CD4-positive, alpha-beta T cell (primary cell): Measurements from ENCODE around the gene PAK6. TPM values are rescaled to one million over a fixed set of nuclear protein-coding genes. Genes with fewer than 3 reads are reported as not detected.

ENCODE experiments used
- ATAC-seq: fragments of 200-7000 bp; cut with Tn5 transposase; one replicate; pipeline ENCODE4 v1.10.0; 2022; ENCODE audit warnings: mild to moderate bottlenecking; ENCODE audit not compliant: poor library complexity
- CTCF ChIA-PET: fragments of 350-600 bp; sonication (Branson Sonifier 250); formaldehyde crosslinking; loops from one replicate; lab custom pipeline; 2021; ENCODE audit warnings: antibody characterized with exemption, inconsistent platforms; lab: Charles Lee
- POLR2A ChIA-PET: fragments of 350-600 bp; sonication (Branson Sonifier 250); formaldehyde crosslinking; loops from one replicate; lab custom pipeline; 2021; ENCODE audit warnings: antibody characterized with exemption, inconsistent platforms; lab: Charles Lee
- DNase-seq, 14 experiments: peaks; one replicate each; pipeline ENCODE4 v3.0.0-alpha.2; 2013 to 2020; ENCODE audit warnings: mixed read lengths in 2 of 14
- H3K27ac ChIP-seq, 2 donors: one replicate each; pipeline versions ENCODE4 v1.5.1 to v1.7.0; 2013; ENCODE audit warnings: low read length in 2 of 2, low read depth in 1 of 2, mild to moderate bottlenecking in 1 of 2
- H3K27me3 ChIP-seq, 2 experiments: 1 replicate in 1 of 2; 2 replicates in 1 of 2; pipeline versions ENCODE4 v1.6.1 to v1.7.0; 2013; ENCODE audit warnings: low read length in 2 of 2, control low read depth in 1 of 2, mild to moderate bottlenecking in 1 of 2, moderate library complexity in 1 of 2; ENCODE audit not compliant: insufficient read depth in 2 of 2, control insufficient read depth in 1 of 2
- H3K36me3 ChIP-seq: one replicate; pipeline ENCODE4 v1.6.1; 2013; ENCODE audit warnings: low read length, control low read depth; ENCODE audit not compliant: insufficient read depth
- H3K4me1 ChIP-seq: one replicate; pipeline ENCODE4 v1.6.1; 2013; ENCODE audit warnings: low read length, control low read depth; ENCODE audit not compliant: insufficient read depth
- H3K4me3 ChIP-seq: one replicate; pipeline ENCODE4 v1.5.1; 2013; ENCODE audit warnings: mild to moderate bottlenecking, low read length, moderate library complexity
- H3K9me3 ChIP-seq, 2 experiments: 1 replicate in 1 of 2; 2 replicates in 1 of 2; pipeline versions ENCODE4 v1.6.1 to v1.7.0; 2013; ENCODE audit warnings: low read length in 2 of 2, mild to moderate bottlenecking in 2 of 2, control low read depth in 1 of 2, moderate library complexity in 1 of 2; ENCODE audit not compliant: control insufficient read depth in 1 of 2, insufficient read depth in 1 of 2
- H3K27ac Mint-ChIP-seq: one replicate; pipeline ENCODE4 v1.8.0; 2020; ENCODE audit warnings: mixed read lengths
- H3K27me3 Mint-ChIP-seq: one replicate; pipeline ENCODE4 v1.8.0; 2021; ENCODE audit warnings: mixed read lengths
- H3K36me3 Mint-ChIP-seq: one replicate; pipeline ENCODE4 v1.8.0; 2021; ENCODE audit warnings: low read depth, mixed read lengths
- H3K4me1 Mint-ChIP-seq: one replicate; pipeline ENCODE4 v1.8.0; 2021; ENCODE audit warnings: low read depth, mixed read lengths
- H3K4me3 Mint-ChIP-seq: one replicate; pipeline ENCODE4 v1.8.0; 2020; ENCODE audit warnings: mild to moderate bottlenecking, mixed read lengths
- H3K9me3 Mint-ChIP-seq: one replicate; pipeline ENCODE4 v1.8.0; 2020; ENCODE audit warnings: mixed read lengths
- CTCF ChIP-seq: fragments of 200-600 bp; IDR thresholded peaks from one replicate; pipeline ENCODE4 v1.8.0; 2022; ENCODE audit warnings: antibody characterized with exemption, mild to moderate bottlenecking
- intact Hi-C, 2 experiments: fragments of 100-400 bp; cut with DNase I in 1 of 2; cut with micrococcal nuclease in 1 of 2; formaldehyde crosslinking; loops; one replicate each; pipeline versions ENCODE4 v1.15.1 to v1.9.0; 2023 to 2025; cut with DNase I, micrococcal nuclease
- total RNA-seq, 174 experiments: library from RNA in 2 of 174; stranded (reverse) in 2 of 174; gene quantifications; one replicate each; pipeline ENCODE4 v1.2.3 and lab custom pipeline; 2021 to 2026

The PAK6 gene
- total RNA-seq, 2 experiments from 2014 or later = 0.34 to 0.36 TPM

- no peaks in the 10 kb centered on the region for H3K9me3 Mint-ChIP-seq
- H3K4me1 ChIP-seq = peaks cover 10% of the 10 kb centered on the region
- no peak for TF ChIP-seq CTCF
- peaks cover 15 to 23% of the 10 kb centered on the region in 2 experiments for H3K27me3 ChIP-seq
- H3K27ac ChIP-seq = no peak overlapping the region
- H3K4me3 ChIP-seq = no peak overlapping the region
- ATAC-seq = no peak
- no peak overlapping the region for H3K27ac Mint-ChIP-seq
- H3K9me3 ChIP-seq = peaks cover 0 to 12% of the 10 kb centered on the region in 2 experiments
- H3K27me3 Mint-ChIP-seq = peaks cover 30% of the 10 kb centered on the region
- intact Hi-C loops = no loop called here
- no peak overlapping the region for H3K4me3 Mint-ChIP-seq
- no peaks in the 10 kb centered on the region for H3K36me3 ChIP-seq
- H3K4me1 Mint-ChIP-seq = peaks cover 7% of the 10 kb centered on the region
- peak in 1 of 14 experiments; percentile 15 for DNase-seq
- ChIA-PET CTCF (no interaction called here), POLR2A (no interaction called here)
- H3K36me3 Mint-ChIP-seq = no peaks in the 10 kb centered on the region
Observed at GRCh38 chr15:40240619-40241221, 1.9 kb downstream of the PAK6 start.

- DNase-seq (peak in 1 of 14 experiments; percentile 15), ATAC-seq (no peak)
- no peak overlapping the region for H3K4me3 Mint-ChIP-seq
- Histone ChIP-seq H3K4me3 (no peak overlapping the region), H3K27me3 (peaks cover 15 to 23% of the 10 kb centered on the region in 2 experiments), H3K4me1 (peaks cover 10% of the 10 kb centered on the region), H3K27ac (no peak overlapping the region), H3K36me3 (no peaks in the 10 kb centered on the region), H3K9me3 (peaks cover 0 to 12% of the 10 kb centered on the region in 2 experiments)
- H3K36me3 Mint-ChIP-seq = no peaks in the 10 kb centered on the region
- peaks cover 30% of the 10 kb centered on the region for H3K27me3 Mint-ChIP-seq
- no peak for TF ChIP-seq CTCF
- ChIA-PET POLR2A (no interaction called here), CTCF (no interaction called here)
- intact Hi-C loops = no loop called here
- peaks cover 7% of the 10 kb centered on the region for H3K4me1 Mint-ChIP-seq
- H3K27ac Mint-ChIP-seq = no peak overlapping the region
- H3K9me3 Mint-ChIP-seq = no peaks in the 10 kb centered on the region
Observed at GRCh38 chr15:40241269-40242212, 2.7 kb downstream of the PAK6 start.

GRCh38 chr15:40242213-40242599 is 3.3 kb downstream of the PAK6 start:
- no peak overlapping the region for H3K27ac ChIP-seq
- no peak for TF ChIP-seq CTCF
- no peaks in the 10 kb centered on the region for H3K9me3 Mint-ChIP-seq
- intact Hi-C loops = no loop called here
- no peak overlapping the region for H3K4me3 ChIP-seq
- peaks cover 7% of the 10 kb centered on the region for H3K4me1 Mint-ChIP-seq
- peaks cover 10% of the 10 kb centered on the region for H3K4me1 ChIP-seq
- H3K9me3 ChIP-seq = peaks cover 0 to 12% of the 10 kb centered on the region in 2 experiments
- CTCF ChIA-PET = no interaction called here
- peaks cover 30% of the 10 kb centered on the region for H3K27me3 Mint-ChIP-seq
- H3K36me3 ChIP-seq = no peaks in the 10 kb centered on the region
- POLR2A ChIA-PET = no interaction called here
- DNase-seq = peak in 1 of 14 experiments; percentile 20
- H3K4me3 Mint-ChIP-seq = no peak overlapping the region
- no peak overlapping the region for H3K27ac Mint-ChIP-seq
- no peaks in the 10 kb centered on the region for H3K36me3 Mint-ChIP-seq
- ATAC-seq = no peak
- H3K27me3 ChIP-seq = peaks cover 15 to 23% of the 10 kb centered on the region in 2 experiments
